Endothelial cell (in vitro differentiated cells): Measurements from ENCODE around the gene PKP2. TPM values are rescaled to one million over a fixed set of nuclear protein-coding genes. Genes with fewer than 3 reads are reported as not detected.
A peak's percentile ranks its signal among the peaks of the same experiment; 100 is the strongest.

Experiments
- DNase-seq: peaks from one replicate; pipeline ENCODE4 v3.0.0; 2021; ENCODE audit warnings: low spot score
- H3K27ac Mint-ChIP-seq: one replicate; pipeline ENCODE4 v1.8.0; 2021; ENCODE audit warnings: mixed read lengths, inconsistent platforms; ENCODE audit not compliant: unreplicated experiment
- H3K27me3 Mint-ChIP-seq: one replicate; pipeline ENCODE4 v1.8.0; 2021; ENCODE audit warnings: mild to moderate bottlenecking, moderate library complexity, mixed read lengths, inconsistent platforms; ENCODE audit not compliant: unreplicated experiment
- H3K36me3 Mint-ChIP-seq: one replicate; pipeline ENCODE4 v1.8.0; 2021; ENCODE audit warnings: mild to moderate bottlenecking, low read depth, mixed read lengths, inconsistent platforms; ENCODE audit not compliant: unreplicated experiment
- H3K4me1 Mint-ChIP-seq: one replicate; pipeline ENCODE4 v1.8.0; 2021; ENCODE audit warnings: mild to moderate bottlenecking, mixed read lengths, inconsistent platforms; ENCODE audit not compliant: unreplicated experiment
- H3K4me3 Mint-ChIP-seq: one replicate; pipeline ENCODE4 v1.8.0; 2021; ENCODE audit warnings: mild to moderate bottlenecking, mixed read lengths, inconsistent platforms; ENCODE audit not compliant: unreplicated experiment
- H3K9me3 Mint-ChIP-seq: one replicate; pipeline ENCODE4 v1.8.0; 2021; ENCODE audit warnings: mixed read lengths, inconsistent platforms; ENCODE audit not compliant: unreplicated experiment
- CTCF ChIP-seq: fragments of 200-600 bp; sonication (generic); IDR thresholded peaks from one replicate; pipeline ENCODE4 v1.5.0; 2021; ENCODE audit warnings: antibody characterized with exemption; ENCODE audit not compliant: unreplicated experiment
- total RNA-seq: library from RNA; stranded (reverse); fragmentation: NEBNext Ultra II Directional; extraction: Animal tissue kit (Norgen Biotek cat#: 25700); gene quantifications from one replicate; pipeline ENCODE4 v1.2.1, GENCODE V29; 2021; ENCODE audit not compliant: unreplicated experiment

Gene PKP2
- total RNA-seq, 1 donor from 2014 or later: 9.0 TPM

- no peak for DNase-seq
- Mint-ChIP-seq H3K9me3 (no peaks in the 10 kb centered on the region), H3K4me1 (no peaks in the 10 kb centered on the region), H3K27ac (no peak overlapping the region), H3K36me3 (no peaks in the 10 kb centered on the region), H3K27me3 (peaks cover 3% of the 10 kb centered on the region), H3K4me3 (no peak overlapping the region)
- no peak for TF ChIP-seq CTCF
Observed at GRCh38 chr12:32903318-32903717, 6.7 kb upstream of the PKP2 start.

GRCh38 chr12:32902287-32902997, 5.9 kb upstream of the PKP2 start:
- Mint-ChIP-seq H3K4me1 (no peaks in the 10 kb centered on the region), H3K27me3 (peaks cover 3% of the 10 kb centered on the region), H3K4me3 (no peak overlapping the region), H3K27ac (no peak overlapping the region), H3K36me3 (no peaks in the 10 kb centered on the region), H3K9me3 (no peaks in the 10 kb centered on the region)
- no peak for TF ChIP-seq CTCF
- DNase-seq: no peak

- Mint-ChIP-seq H3K4me1 (peaks cover 4% of the 10 kb centered on the region), H3K27me3 (peaks cover 5% of the 10 kb centered on the region), H3K27ac (no peak overlapping the region), H3K9me3 (no peaks in the 10 kb centered on the region), H3K36me3 (no peaks in the 10 kb centered on the region), H3K4me3 (no peak overlapping the region)
- no peak for DNase-seq
- TF ChIP-seq CTCF: no peak
Observed at GRCh38 chr12:32901553-32901952, 5.0 kb upstream of the PKP2 start.

GRCh38 chr12:32897687-32898573, 1.4 kb upstream of the PKP2 start:
- peak overlapping the region; percentile 88 for H3K4me3 Mint-ChIP-seq
- no peaks in the 10 kb centered on the region for H3K9me3 Mint-ChIP-seq
- peaks cover 4% of the 10 kb centered on the region for H3K36me3 Mint-ChIP-seq
- peaks cover 7% of the 10 kb centered on the region for H3K27me3 Mint-ChIP-seq
- no peak for TF ChIP-seq CTCF
- no peak overlapping the region for H3K27ac Mint-ChIP-seq
- H3K4me1 Mint-ChIP-seq: peaks cover 24% of the 10 kb centered on the region
- DNase-seq: no peak

- peaks cover 29% of the 10 kb centered on the region for H3K4me1 Mint-ChIP-seq
- no peak overlapping the region for H3K27ac Mint-ChIP-seq
Observed at GRCh38 chr12:32897281-32897610, 669 bp upstream of the PKP2 start.

More at GRCh38 chr12:32897281-32897610, 669 bp upstream of the PKP2 start:
- TF ChIP-seq CTCF: no peak
- Mint-ChIP-seq H3K27me3 (peaks cover 7% of the 10 kb centered on the region), H3K36me3 (peaks cover 4% of the 10 kb centered on the region), H3K4me3 (peak overlapping the region; percentile 88), H3K9me3 (no peaks in the 10 kb centered on the region)
- no peak for DNase-seq
